ENCODE measurements around the gene SLC25A14.
A peak's percentile ranks its signal among the peaks of the same experiment; 100 is the strongest.
"Not testable (repeated sequence)": the region's sequence is repeated elsewhere in the genome, so short reads cannot be mapped to it uniquely, and the experiment has no call there.

Gene SLC25A14, protein sequence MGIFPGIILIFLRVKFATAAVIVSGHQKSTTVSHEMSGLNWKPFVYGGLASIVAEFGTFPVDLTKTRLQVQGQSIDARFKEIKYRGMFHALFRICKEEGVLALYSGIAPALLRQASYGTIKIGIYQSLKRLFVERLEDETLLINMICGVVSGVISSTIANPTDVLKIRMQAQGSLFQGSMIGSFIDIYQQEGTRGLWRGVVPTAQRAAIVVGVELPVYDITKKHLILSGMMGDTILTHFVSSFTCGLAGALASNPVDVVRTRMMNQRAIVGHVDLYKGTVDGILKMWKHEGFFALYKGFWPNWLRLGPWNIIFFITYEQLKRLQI

DNA sequence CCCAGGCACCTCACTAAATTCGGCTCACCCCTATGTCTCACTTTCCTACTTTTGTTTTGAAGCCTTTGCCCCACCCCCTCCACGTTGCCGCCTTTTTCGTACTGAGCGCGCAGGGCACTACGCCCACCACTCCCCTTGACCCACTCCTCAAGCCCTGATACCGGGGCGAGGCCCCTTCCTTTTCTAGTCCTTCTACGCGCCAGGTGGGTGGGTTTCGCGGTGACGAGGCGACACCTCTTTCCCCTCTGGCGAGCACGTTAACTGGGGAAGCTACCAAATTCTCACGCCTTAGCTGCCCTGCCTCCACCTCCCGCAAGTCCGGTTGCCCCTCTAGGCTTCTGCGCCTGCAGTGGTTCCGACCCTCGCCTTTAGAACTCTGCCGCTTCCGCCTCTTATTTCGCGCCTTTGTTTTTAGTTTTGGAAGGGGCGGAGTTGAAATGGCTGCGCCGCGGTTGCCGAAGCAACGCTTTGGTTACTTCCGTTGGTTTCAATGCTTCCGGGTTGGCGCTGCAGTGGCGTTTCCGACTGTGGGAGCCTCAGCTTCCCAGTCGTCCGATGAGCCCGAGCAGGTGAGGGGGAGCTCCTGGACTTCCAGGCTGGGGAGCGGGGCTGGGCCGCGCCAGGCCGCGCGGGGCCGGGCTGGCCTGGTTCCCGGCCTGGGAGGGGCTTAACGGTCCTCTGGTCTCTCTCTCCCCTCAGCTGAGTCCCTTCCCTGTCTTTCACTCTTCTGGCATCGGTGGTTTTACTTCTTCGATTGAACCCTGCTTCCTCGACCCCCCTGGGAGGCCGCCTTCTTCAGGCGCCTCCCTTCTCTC, at the start of gene SLC25A14:
TSS of gene SLC25A14 (plus strand) at position 512 of the 815 bp plus-strand sequence. CDS start 360 bp downstream, outside the sequence.
- H3K9me3 Mint-ChIP-seq = no peaks in the 10 kb centered on the region

GRCh38 chrX:130295519-130296296, 44.0 kb upstream of the SLC25A14 start:
- Mint-ChIP-seq H3K9me3 (no peaks in the 10 kb centered on the region), H3K4me1 (no peaks in the 10 kb centered on the region), H3K36me3 (no peaks in the 10 kb centered on the region), H3K27me3 (no peaks in the 10 kb centered on the region), H3K4me3 (no peak overlapping the region), H3K27ac (no peak overlapping the region)
- ATAC-seq = no peak

More for the DNA sequence above, at the start of gene SLC25A14:
- Mint-ChIP-seq H3K27me3 (no peaks in the 10 kb centered on the region), H3K4me1 (peaks cover 31% of the 10 kb centered on the region), H3K27ac (peak within 1 kb of the TSS; percentile 96), H3K4me3 (peak within 1 kb of the TSS; percentile 99), H3K36me3 (no peaks in the 10 kb centered on the region)
- peak; percentile 87 for ATAC-seq

DNA sequence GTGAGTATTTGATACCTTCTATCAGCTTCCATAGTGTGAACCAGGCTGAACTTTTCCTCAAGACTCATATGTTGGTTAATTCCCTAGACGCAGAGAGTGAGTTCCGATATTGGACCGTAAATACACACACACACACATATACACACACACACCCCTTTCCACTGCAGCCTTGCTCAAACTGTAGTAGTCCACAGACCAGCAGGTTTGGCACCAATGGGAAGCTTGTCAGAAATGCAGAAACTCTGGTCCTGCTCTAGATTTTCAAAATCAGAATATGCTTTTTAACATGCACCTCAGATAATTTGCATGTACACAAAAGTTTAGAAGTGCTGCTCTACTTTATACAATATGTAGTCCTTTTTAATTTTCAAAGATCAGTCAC, 43.4 kb upstream of the SLC25A14 start:
- no peak for ATAC-seq
- H3K36me3 Mint-ChIP-seq = no peaks in the 10 kb centered on the region
- no peaks in the 10 kb centered on the region for H3K27me3 Mint-ChIP-seq
- H3K9me3 Mint-ChIP-seq = no peaks in the 10 kb centered on the region
- no peak overlapping the region for H3K4me3 Mint-ChIP-seq
- no peaks in the 10 kb centered on the region for H3K4me1 Mint-ChIP-seq
- no peak overlapping the region for H3K27ac Mint-ChIP-seq

DNA sequence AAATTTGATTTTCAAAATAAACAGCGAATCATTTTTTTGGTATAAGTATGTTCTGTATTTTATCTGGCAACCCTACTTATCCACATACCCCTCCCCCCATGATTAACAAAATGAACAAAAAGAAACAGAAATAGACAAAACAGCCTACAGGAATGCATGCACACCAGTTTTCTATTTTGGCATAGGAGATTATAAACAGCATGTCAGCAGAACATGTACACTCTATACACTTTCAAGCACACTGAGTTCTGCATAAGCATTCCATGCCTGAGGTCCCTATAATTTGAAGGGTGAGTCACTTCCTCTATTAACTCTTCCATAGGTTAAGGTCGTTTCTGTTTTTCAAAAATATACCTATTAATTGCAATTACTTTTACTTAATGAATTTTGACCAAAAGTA, 43.0 kb upstream of the SLC25A14 start:
- Mint-ChIP-seq H3K4me3 (no peak overlapping the region), H3K27me3 (no peaks in the 10 kb centered on the region), H3K9me3 (peaks cover 2% of the 10 kb centered on the region), H3K27ac (no peak overlapping the region), H3K36me3 (no peaks in the 10 kb centered on the region), H3K4me1 (no peaks in the 10 kb centered on the region)
- ATAC-seq = no peak

DNA sequence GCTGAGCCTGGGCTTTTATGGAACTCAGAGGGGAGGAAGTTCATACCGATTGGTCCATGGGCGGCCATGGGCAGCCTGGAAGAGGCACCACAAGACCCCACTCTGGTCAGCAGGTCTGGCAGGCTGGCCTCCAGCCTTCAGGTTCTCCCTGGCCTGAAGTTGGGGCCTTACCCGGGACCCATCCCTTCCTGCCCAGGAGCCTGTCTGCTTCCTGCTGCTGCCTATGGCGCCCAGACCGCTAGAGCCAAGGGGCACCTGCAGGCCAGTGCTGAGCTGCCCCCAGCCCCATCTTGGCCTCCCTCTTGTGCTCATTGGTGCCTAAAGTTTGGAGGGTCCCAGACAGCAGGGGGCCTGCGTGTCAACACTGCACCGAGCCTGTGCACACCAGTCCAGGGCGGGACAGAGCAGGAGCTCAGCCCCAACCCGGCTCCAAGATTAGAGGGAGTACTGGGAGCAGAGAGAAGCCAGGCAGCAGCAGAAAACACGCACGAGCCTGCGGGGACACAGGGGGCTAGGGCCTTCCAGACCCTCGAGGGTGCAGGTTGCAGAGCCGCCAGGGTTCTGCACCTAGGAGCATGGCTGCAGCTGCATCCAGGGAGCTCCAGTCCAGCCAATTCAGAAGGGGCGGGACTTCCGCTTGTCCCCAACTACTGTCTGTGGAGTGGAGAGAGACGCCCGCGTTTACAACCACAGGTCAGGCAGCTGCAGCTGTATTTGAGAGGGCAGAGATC, 40.3 kb upstream of the SLC25A14 start:
- Mint-ChIP-seq H3K4me1 (no peaks in the 10 kb centered on the region), H3K36me3 (no peaks in the 10 kb centered on the region), H3K9me3 (peaks cover 2% of the 10 kb centered on the region), H3K27me3 (no peaks in the 10 kb centered on the region), H3K4me3 (no peak overlapping the region), H3K27ac (no peak overlapping the region)
- ATAC-seq = no peak

- no peaks in the 10 kb centered on the region for H3K4me1 Mint-ChIP-seq
- H3K9me3 Mint-ChIP-seq = peaks cover 2% of the 10 kb centered on the region
- no peaks in the 10 kb centered on the region for H3K27me3 Mint-ChIP-seq
- no peak overlapping the region for H3K27ac Mint-ChIP-seq
- H3K36me3 Mint-ChIP-seq = no peaks in the 10 kb centered on the region
- H3K4me3 Mint-ChIP-seq = no peak overlapping the region
- ATAC-seq = no peak
Measured at GRCh38 chrX:130300010-130300282, 39.8 kb upstream of the SLC25A14 start.

GRCh38 chrX:130301405-130301804, 38.3 kb upstream of the SLC25A14 start:
- Mint-ChIP-seq H3K4me1 (no peaks in the 10 kb centered on the region), H3K9me3 (peaks cover 2% of the 10 kb centered on the region), H3K27me3 (no peaks in the 10 kb centered on the region), H3K27ac (no peak overlapping the region), H3K36me3 (no peaks in the 10 kb centered on the region), H3K4me3 (no peak overlapping the region)
- ATAC-seq = no peak

DNA sequence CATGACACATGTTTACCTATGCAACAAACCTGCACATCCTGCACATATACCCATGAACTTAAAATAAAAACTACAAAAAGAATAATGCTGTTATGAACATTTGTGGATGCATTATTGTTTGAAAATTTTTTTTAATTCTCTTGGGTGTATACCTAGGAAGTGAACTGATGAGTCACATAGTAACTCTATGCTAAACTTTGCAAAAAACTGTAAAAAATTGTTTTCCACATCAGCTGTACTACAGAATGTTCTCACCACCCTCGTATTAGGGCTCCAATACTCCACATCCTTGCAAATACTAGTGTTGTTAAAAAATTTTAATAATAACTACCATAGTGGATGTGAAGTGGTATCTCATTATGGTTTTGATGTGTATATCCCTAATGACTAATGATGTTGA, 37.7 kb upstream of the SLC25A14 start:
- H3K9me3 Mint-ChIP-seq = peaks cover 2% of the 10 kb centered on the region
- no peak overlapping the region for H3K27ac Mint-ChIP-seq
- no peak for ATAC-seq
- no peak overlapping the region for H3K4me3 Mint-ChIP-seq
- no peaks in the 10 kb centered on the region for H3K27me3 Mint-ChIP-seq
- no peaks in the 10 kb centered on the region for H3K36me3 Mint-ChIP-seq
- H3K4me1 Mint-ChIP-seq = no peaks in the 10 kb centered on the region

DNA sequence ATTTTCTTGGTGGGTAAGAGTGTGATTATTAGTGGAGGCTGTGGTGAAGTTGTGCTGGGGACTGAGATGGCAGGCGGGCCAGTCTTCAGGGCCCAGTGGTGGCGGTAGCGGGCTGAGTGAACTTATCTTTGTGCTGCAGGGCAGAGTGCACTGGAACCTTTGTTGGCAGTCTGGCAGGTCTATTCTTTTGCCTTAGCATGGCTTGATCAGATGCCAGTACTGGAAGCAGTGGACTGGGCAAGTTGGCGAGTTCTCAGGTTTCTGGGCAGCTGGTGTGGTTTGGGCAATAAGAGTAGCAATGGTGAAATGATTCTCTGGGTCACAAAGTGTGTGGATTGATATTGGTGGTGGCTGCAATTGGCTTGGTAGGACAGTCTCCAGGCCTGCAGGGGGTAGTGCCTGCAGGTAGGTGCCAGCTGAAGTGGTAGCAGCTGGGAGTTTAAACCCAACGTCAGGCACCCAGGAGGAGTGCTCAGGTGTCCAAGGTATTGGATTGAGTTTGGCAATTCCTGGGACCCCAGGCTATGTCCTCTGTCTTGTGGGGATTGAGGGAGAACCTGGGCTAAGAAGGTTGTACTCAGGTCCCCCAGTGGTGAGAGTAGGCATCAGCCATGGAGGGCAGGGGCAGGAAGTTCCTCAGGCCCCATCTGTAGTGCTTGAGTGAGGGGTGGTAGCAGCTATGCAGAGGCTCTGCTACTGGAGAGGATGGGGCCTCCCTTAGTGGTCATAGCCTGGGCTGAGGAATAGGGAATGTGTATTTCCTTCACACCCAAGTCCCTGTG, 34.9 kb upstream of the SLC25A14 start:
- Mint-ChIP-seq H3K4me3 (no peak overlapping the region), H3K9me3 (peaks cover 2% of the 10 kb centered on the region), H3K27ac (no peak overlapping the region), H3K27me3 (no peaks in the 10 kb centered on the region), H3K36me3 (no peaks in the 10 kb centered on the region), H3K4me1 (no peaks in the 10 kb centered on the region)
- no peak for ATAC-seq

DNA sequence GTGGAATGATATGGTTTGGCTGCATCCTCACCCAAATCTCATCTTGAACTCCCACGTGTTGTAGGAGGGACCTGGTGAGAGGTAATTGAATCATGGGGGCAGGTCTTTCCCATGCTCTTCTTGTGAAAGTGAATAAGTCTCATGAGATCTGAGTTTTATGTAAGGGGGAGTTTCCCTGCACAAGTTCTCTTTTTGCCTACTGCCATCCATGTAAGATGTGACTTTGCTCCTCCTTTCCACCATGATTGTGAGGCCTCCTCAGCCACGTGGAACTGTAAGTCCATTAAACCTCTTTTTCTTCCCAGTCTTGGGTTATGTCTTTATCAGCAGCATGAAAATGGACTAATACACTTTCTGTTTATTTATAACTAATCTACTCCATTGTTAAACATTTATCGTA, 19.8 kb upstream of the SLC25A14 start:
- peaks cover 13% of the 10 kb centered on the region for H3K9me3 Mint-ChIP-seq
- H3K4me3 Mint-ChIP-seq, H3K36me3 Mint-ChIP-seq, H3K27ac Mint-ChIP-seq, H3K4me1 Mint-ChIP-seq, ATAC-seq, H3K27me3 Mint-ChIP-seq: not testable (repeated sequence)

DNA sequence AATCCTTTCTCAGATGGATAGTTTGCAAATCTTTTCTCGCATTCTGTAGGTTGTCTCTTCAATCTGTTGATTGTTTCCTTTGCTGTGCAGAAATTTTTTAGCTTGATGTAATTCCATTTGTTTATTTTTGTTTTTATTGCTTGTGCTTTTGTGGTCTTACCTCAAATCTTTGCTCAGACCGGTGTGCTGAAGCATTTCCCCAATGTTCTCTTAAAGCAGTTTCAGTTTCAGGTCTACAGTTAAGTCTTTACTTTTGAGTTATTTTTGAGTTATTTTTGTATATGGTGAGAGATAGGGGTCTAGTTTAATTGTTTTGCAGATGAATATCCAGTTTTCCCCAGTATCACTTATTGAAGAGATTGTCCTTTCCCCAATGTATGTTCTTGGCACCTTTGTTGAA, 18.2 kb upstream of the SLC25A14 start:
- Mint-ChIP-seq H3K9me3 (peaks cover 13% of the 10 kb centered on the region), H3K27me3 (no peaks in the 10 kb centered on the region), H3K36me3 (no peaks in the 10 kb centered on the region), H3K4me1 (peaks cover 7% of the 10 kb centered on the region), H3K27ac (no peak overlapping the region), H3K4me3 (no peak overlapping the region)
- no peak for ATAC-seq

DNA sequence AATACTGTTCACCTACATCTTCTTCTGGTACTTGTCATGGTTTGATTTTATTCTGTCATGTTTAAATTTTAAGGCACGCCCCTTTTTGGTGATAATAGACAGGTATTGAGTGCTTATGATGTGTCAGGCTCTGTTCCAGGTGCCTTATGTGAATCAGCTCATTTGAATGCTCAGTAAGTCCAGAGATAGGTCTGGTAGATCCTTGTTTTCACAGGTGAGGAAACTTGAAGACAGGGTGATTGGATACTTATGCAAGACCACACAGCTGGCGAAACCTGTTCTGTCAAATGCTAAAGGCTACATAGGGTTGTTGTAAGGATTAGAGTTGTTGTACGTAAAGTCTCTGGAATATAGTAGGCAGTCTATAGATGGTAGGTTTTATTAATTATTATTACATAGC, 9.6 kb upstream of the SLC25A14 start:
- ATAC-seq = no peak
- Mint-ChIP-seq H3K4me1 (no peaks in the 10 kb centered on the region), H3K36me3 (no peaks in the 10 kb centered on the region), H3K4me3 (no peak overlapping the region), H3K27me3 (peaks cover 19% of the 10 kb centered on the region), H3K9me3 (no peaks in the 10 kb centered on the region), H3K27ac (no peak overlapping the region)

- Mint-ChIP-seq H3K27me3 (peaks cover 19% of the 10 kb centered on the region), H3K27ac (no peak overlapping the region), H3K36me3 (no peaks in the 10 kb centered on the region), H3K9me3 (no peaks in the 10 kb centered on the region), H3K4me1 (no peaks in the 10 kb centered on the region), H3K4me3 (no peak overlapping the region)
- ATAC-seq = peak; percentile 70
Measured at GRCh38 chrX:130330706-130331105, 9.0 kb upstream of the SLC25A14 start.

GRCh38 chrX:130336531-130336930, 3.2 kb upstream of the SLC25A14 start:
- H3K4me1 Mint-ChIP-seq = peaks cover 25% of the 10 kb centered on the region
- no peaks in the 10 kb centered on the region for H3K36me3 Mint-ChIP-seq
- H3K27me3 Mint-ChIP-seq = no peaks in the 10 kb centered on the region
- H3K27ac Mint-ChIP-seq = no peak overlapping the region
- no peak for ATAC-seq
- H3K4me3 Mint-ChIP-seq = no peak overlapping the region
- no peaks in the 10 kb centered on the region for H3K9me3 Mint-ChIP-seq
